ENCODE data around the gene LCN6. TPM values are rescaled to one million over a fixed set of nuclear protein-coding genes. Genes with fewer than 3 reads are reported as not detected.
A peak's percentile ranks its signal among the peaks of the same experiment; 100 is the strongest.

The LCN6 gene
- total RNA-seq, 1 donor from 2014 or later: not detected

DNA sequence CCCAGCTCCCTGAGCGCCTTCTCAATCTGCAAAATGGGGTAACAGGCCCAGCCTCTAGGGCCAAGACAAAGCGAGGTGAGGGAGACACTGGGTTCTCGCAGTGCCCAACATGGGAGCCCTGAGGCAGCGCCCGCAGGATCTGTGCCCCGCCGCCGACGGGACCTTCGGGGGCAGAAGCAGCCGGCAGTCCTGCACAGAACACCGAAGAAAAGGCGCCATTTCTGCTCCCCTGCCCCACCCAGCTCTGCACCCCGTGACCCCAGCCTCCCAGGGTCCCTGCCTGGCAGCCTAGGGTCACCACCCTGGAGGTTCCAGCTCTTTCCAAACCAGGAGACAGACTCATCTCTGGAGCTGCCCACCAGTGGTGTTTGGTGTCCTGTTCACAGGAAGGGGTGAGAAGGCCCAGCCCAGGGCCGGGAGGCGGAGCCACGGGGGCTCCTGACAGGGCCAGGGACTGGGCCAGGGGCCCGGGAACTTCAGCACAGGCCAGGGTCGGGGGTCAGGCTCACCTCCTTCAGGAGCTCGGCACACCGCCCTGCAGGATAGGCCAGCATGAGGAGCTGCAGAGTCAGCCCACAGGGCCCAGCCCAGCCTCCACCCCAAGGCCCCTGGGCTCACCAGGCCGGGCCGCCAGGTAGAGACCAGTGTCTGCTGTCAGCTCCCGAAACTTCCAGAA is 6.4 kb upstream of the LCN6 start:
- TF ChIP-seq EZH2 (IDR thresholded peaks at IDR 0.05): no peak
- no peak for TF ChIP-seq EZH2phosphoT487 (IDR thresholded peaks at IDR 0.05)
- TF ChIP-seq, protein P1, sequence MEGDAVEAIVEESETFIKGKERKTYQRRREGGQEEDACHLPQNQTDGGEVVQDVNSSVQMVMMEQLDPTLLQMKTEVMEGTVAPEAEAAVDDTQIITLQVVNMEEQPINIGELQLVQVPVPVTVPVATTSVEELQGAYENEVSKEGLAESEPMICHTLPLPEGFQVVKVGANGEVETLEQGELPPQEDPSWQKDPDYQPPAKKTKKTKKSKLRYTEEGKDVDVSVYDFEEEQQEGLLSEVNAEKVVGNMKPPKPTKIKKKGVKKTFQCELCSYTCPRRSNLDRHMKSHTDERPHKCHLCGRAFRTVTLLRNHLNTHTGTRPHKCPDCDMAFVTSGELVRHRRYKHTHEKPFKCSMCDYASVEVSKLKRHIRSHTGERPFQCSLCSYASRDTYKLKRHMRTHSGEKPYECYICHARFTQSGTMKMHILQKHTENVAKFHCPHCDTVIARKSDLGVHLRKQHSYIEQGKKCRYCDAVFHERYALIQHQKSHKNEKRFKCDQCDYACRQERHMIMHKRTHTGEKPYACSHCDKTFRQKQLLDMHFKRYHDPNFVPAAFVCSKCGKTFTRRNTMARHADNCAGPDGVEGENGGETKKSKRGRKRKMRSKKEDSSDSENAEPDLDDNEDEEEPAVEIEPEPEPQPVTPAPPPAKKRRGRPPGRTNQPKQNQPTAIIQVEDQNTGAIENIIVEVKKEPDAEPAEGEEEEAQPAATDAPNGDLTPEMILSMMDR (IDR thresholded peaks at IDR 0.05): no peak
- Histone ChIP-seq H3K9ac (no peak overlapping the region), H3K9me3 (ENCODE audit: low read depth) (no peaks in the 10 kb centered on the region), H4K20me1 (ENCODE audit: low read depth) (no peaks in the 10 kb centered on the region), H3K27me3 (no peaks in the 10 kb centered on the region), H3K27ac (no peak overlapping the region), H3K4me2 (no peak overlapping the region), H3F3A (ENCODE audit: low read depth) (peaks cover 6% of the 10 kb centered on the region), H2AFZ (replicated peaks) (peak overlapping the region; percentile 24), H3K36me3 (no peaks in the 10 kb centered on the region), H3K4me3 (no peak overlapping the region), H3K4me1 (peaks cover 3% of the 10 kb centered on the region), H3K79me2 (ENCODE audit: low read depth) (no peaks in the 10 kb centered on the region)
- H3K36me3 Mint-ChIP-seq: no peaks in the 10 kb centered on the region
- H3K27ac Mint-ChIP-seq: no peak overlapping the region
- peaks cover 2% of the 10 kb centered on the region for H3K4me1 Mint-ChIP-seq
- H3K4me3 Mint-ChIP-seq: no peak overlapping the region
- H3K27me3 Mint-ChIP-seq (ENCODE audit: insufficient read depth, low read depth): peaks cover 10% of the 10 kb centered on the region
- H3K9me3 Mint-ChIP-seq: peaks cover 16% of the 10 kb centered on the region
- peak; percentile 41 for DNase-seq (ENCODE audit: low spot score)

DNA sequence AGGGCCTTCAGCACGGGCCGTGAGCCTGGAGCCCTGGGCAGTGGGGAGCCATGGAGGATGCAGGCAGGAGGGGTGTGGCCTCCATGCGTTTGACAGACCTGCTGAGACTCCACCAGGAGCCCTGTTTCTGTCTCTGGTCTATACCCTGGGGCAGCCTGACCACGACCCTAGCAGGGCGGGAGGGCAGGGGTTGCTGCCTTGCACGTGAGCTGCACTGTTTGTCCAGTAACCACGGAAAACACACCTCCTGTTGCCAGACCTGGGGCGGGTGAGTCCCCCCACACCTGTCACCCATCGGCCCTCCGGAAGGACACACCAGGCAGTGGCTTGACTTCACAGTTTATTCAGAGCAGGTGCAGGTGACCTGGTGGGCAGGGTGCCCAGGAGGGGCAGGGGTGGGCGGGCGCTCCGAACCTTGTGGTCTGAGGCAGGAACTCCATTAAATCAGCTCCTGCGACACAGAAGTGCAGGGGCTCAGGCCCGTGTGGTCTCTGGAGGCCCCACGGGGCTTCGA is 5.8 kb upstream of the LCN6 start:
- Histone ChIP-seq H3K4me2 (no peak overlapping the region), H3K4me3 (no peak overlapping the region), H2AFZ (replicated peaks) (no peak overlapping the region), H3K27ac (no peak overlapping the region), H3K4me1 (peaks cover 3% of the 10 kb centered on the region), H3K79me2 (ENCODE audit: low read depth) (no peaks in the 10 kb centered on the region), H3K36me3 (no peaks in the 10 kb centered on the region), H3K9ac (no peak overlapping the region), H3F3A (ENCODE audit: low read depth) (peaks cover 4% of the 10 kb centered on the region), H3K9me3 (ENCODE audit: low read depth) (no peaks in the 10 kb centered on the region), H4K20me1 (ENCODE audit: low read depth) (no peaks in the 10 kb centered on the region), H3K27me3 (no peaks in the 10 kb centered on the region)
- H3K4me3 Mint-ChIP-seq: no peak overlapping the region
- peaks cover 14% of the 10 kb centered on the region for H3K27me3 Mint-ChIP-seq (ENCODE audit: insufficient read depth, low read depth)
- no peak for DNase-seq (ENCODE audit: low spot score)
- no peak overlapping the region for H3K27ac Mint-ChIP-seq
- peaks cover 16% of the 10 kb centered on the region for H3K9me3 Mint-ChIP-seq
- no peaks in the 10 kb centered on the region for H3K36me3 Mint-ChIP-seq
- no peaks in the 10 kb centered on the region for H3K4me1 Mint-ChIP-seq
- TF ChIP-seq, protein P1 (IDR thresholded peaks at IDR 0.05): no peak
- TF ChIP-seq EZH2 (IDR thresholded peaks at IDR 0.05) (no peak), EZH2phosphoT487 (IDR thresholded peaks at IDR 0.05) (no peak)

DNA sequence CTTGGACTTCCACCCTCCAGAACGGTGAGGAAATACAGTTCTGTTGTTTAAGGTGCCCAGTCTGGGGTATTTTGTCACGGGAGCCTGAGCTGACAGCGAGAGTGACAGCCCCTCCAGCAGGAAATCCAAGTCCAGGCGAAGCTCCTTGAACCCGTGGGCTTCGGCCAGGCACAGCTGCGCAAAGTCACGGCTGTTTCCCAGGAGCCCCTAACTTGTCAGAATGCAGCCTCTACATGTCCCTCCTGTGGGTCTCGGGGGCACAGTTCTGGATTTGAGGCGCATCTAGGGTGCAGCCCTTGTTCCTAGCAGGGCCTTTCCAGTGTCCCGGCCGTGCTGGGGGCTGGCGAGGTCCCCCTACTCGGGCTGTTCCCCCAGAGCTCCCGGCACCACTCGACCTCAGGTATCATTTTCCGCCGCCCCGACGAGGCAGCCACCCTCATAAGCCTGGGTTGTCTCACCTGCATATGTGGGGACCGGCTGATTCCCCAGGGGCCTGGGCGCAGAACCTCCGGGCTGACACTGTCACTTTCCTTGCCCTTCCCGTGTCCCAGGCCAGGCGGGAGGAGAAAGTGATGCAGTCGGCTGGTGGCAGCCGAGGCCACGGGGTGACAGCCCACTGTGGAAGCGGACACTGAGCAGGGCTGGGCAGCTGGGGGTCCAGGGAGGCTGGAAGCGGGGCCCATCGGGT is 5.2 kb upstream of the LCN6 start:
- no peaks in the 10 kb centered on the region for H4K20me1 ChIP-seq (ENCODE audit: low read depth)
- H3K4me2 ChIP-seq: no peak overlapping the region
- H3K27me3 ChIP-seq: no peaks in the 10 kb centered on the region
- Mint-ChIP-seq H3K27ac (no peak overlapping the region), H3K4me3 (no peak overlapping the region), H3K36me3 (no peaks in the 10 kb centered on the region), H3K27me3 (ENCODE audit: insufficient read depth, low read depth) (peaks cover 14% of the 10 kb centered on the region), H3K4me1 (no peaks in the 10 kb centered on the region), H3K9me3 (peaks cover 16% of the 10 kb centered on the region)
- H3K4me1 ChIP-seq: peaks cover 3% of the 10 kb centered on the region
- no peak overlapping the region for H2AFZ ChIP-seq (replicated peaks)
- H3F3A ChIP-seq (ENCODE audit: low read depth): peaks cover 4% of the 10 kb centered on the region
- no peak overlapping the region for H3K4me3 ChIP-seq
- H3K27ac ChIP-seq: no peak overlapping the region
- H3K36me3 ChIP-seq: no peaks in the 10 kb centered on the region
- no peak for TF ChIP-seq EZH2 (IDR thresholded peaks at IDR 0.05)
- TF ChIP-seq, protein P1 (IDR thresholded peaks at IDR 0.05): no peak
- TF ChIP-seq EZH2phosphoT487 (IDR thresholded peaks at IDR 0.05): no peak
- H3K9me3 ChIP-seq (ENCODE audit: low read depth): no peaks in the 10 kb centered on the region
- no peaks in the 10 kb centered on the region for H3K79me2 ChIP-seq (ENCODE audit: low read depth)
- H3K9ac ChIP-seq: no peak overlapping the region
- DNase-seq (ENCODE audit: low spot score): no peak
